ENCODE measurements around the gene BTNL2.

BTNL2 gene

GRCh38 chr6:32393665-32394420 is 13.1 kb downstream of the BTNL2 start:
- ChIA-PET POLR2A (ENCODE audit: low non-redundant PET) (no interaction called here), CTCF (interaction anchor here (1.0 kb wide), 1 partner anchor 540 kb away, joined by 4 read pairs; no protein-coding TSS in a partner anchor)
- H3K27ac ChIP-seq: no peak overlapping the region
- no peak for DNase-seq (ENCODE audit: low spot score)
- TF ChIP-seq CTCF (conservative IDR thresholded peaks at IDR 0.05; ENCODE audit: low read depth): no peak

- POLR2A ChIA-PET (ENCODE audit: low non-redundant PET): no interaction called here
- CTCF ChIA-PET: no interaction called here
- no peak for TF ChIP-seq CTCF (conservative IDR thresholded peaks at IDR 0.05; ENCODE audit: low read depth)
- DNase-seq (ENCODE audit: low spot score): no peak
- H3K27ac ChIP-seq: no peak overlapping the region
Observed at GRCh38 chr6:32391505-32391904, 15.5 kb downstream of the BTNL2 start.

GRCh38 chr6:32387589-32388340 is 19.2 kb downstream of the BTNL2 start:
- TF ChIP-seq CTCF (conservative IDR thresholded peaks at IDR 0.05; ENCODE audit: low read depth): no peak
- POLR2A ChIA-PET (ENCODE audit: low non-redundant PET): no interaction called here
- no peak overlapping the region for H3K27ac ChIP-seq
- DNase-seq (ENCODE audit: low spot score): no peak
- CTCF ChIA-PET: no interaction called here

- TF ChIP-seq CTCF (conservative IDR thresholded peaks at IDR 0.05; ENCODE audit: low read depth): no peak
- ChIA-PET CTCF (no interaction called here), POLR2A (ENCODE audit: low non-redundant PET) (interaction anchor here (0.6 kb wide), 1 partner anchor 18 kb away, joined by 5 read pairs; no protein-coding TSS in a partner anchor)
- H3K27ac ChIP-seq: no peak overlapping the region
- DNase-seq (ENCODE audit: low spot score): no peak
Observed at GRCh38 chr6:32386040-32386439, 20.9 kb downstream of the BTNL2 start.

- no peak overlapping the region for H3K27ac ChIP-seq
- no peak for TF ChIP-seq CTCF (conservative IDR thresholded peaks at IDR 0.05; ENCODE audit: low read depth)
- no peak for DNase-seq (ENCODE audit: low spot score)
- ChIA-PET CTCF (interaction anchor here (0.6 to 1.4 kb wide), 3 partner anchors 30 to 414 kb away, joined by 3 read pairs; no protein-coding TSS in a partner anchor), POLR2A (ENCODE audit: low non-redundant PET) (no interaction called here)
Observed at GRCh38 chr6:32382757-32383420, 24.1 kb downstream of the BTNL2 start.

GRCh38 chr6:32379545-32379944 is 27.4 kb downstream of the BTNL2 start:
- ChIA-PET POLR2A (ENCODE audit: low non-redundant PET) (no interaction called here), CTCF (no interaction called here)
- no peak for TF ChIP-seq CTCF (conservative IDR thresholded peaks at IDR 0.05; ENCODE audit: low read depth)
- DNase-seq (ENCODE audit: low spot score): no peak
- H3K27ac ChIP-seq: no peak overlapping the region
